ENCODE data around the gene GPR3. TPM values are rescaled to one million over a fixed set of nuclear protein-coding genes. Genes with fewer than 3 reads are reported as not detected.

The GPR3 gene
- total RNA-seq, 1 experiment from 2014 or later: 0.98 TPM

GRCh38 chr1:27435566-27436203 lies 43.3 kb downstream of the GPR3 start:
- H3K36me3 ChIP-seq (ENCODE audit: low read depth): no peaks in the 10 kb centered on the region
- TF ChIP-seq EZH2 (IDR thresholded peaks at IDR 0.05; ENCODE audit: low read depth) (no peak), CTCF (conservative IDR thresholded peaks at IDR 0.05) (no peak)
- H3K4me3 ChIP-seq: no peak overlapping the region
- H3K4me1 ChIP-seq (replicated peaks; ENCODE audit: insufficient read depth): peaks cover 32% of the 10 kb centered on the region
- intact Hi-C loops (cut with micrococcal nuclease; ENCODE audit: unreplicated experiment): no loop called here
- no peaks in the 10 kb centered on the region for H3K9me3 ChIP-seq (ENCODE audit: insufficient read depth, low read depth)
- H3K9me2 ChIP-seq (ENCODE audit: insufficient read depth): no peaks in the 10 kb centered on the region
- H3K27ac ChIP-seq: 0 out of 2 replicates have a peak overlapping the region, but pooled peaks have one; percentile 69
- H3F3A ChIP-seq (ENCODE audit: insufficient read depth, low read depth): peaks cover 8% of the 10 kb centered on the region; the same call in 1 of the 2 replicates
- H3K4me2 ChIP-seq: no peak overlapping the region
- no TSS peak for BruUV-seq (replicated peaks)
- peaks cover 52% of the 10 kb centered on the region for H3K79me2 ChIP-seq (ENCODE audit: low read depth)
- H2AFZ ChIP-seq: no peak overlapping the region
- no peaks in the 10 kb centered on the region; the same call in 1 of the 2 replicates for H4K20me1 ChIP-seq (ENCODE audit: insufficient read depth)
- DNase-seq: no peak
- POLR2A ChIA-PET (ENCODE audit: unreplicated experiment): interaction anchor here (0.8 kb wide), 1 partner anchor 1154 kb away, joined by 3 read pairs; no protein-coding TSS in a partner anchor
- CTCF ChIA-PET: interaction anchor here (1.1 kb wide), 1 partner anchor 121 kb away, joined by 4 read pairs; no protein-coding TSS in a partner anchor
- H3K27me3 ChIP-seq (ENCODE audit: insufficient read depth, low read depth): no peaks in the 10 kb centered on the region

- Histone ChIP-seq H3K79me2 (ENCODE audit: low read depth) (peaks cover 52% of the 10 kb centered on the region), H4K20me1 (ENCODE audit: insufficient read depth) (no peaks in the 10 kb centered on the region; the same call in 1 of the 2 replicates), H3K36me3 (ENCODE audit: low read depth) (no peaks in the 10 kb centered on the region), H3K27me3 (ENCODE audit: insufficient read depth, low read depth) (no peaks in the 10 kb centered on the region), H2AFZ (no peak overlapping the region), H3F3A (ENCODE audit: insufficient read depth, low read depth) (peaks cover 8% of the 10 kb centered on the region; the same call in 1 of the 2 replicates), H3K9me2 (ENCODE audit: insufficient read depth) (no peaks in the 10 kb centered on the region), H3K27ac (peak overlapping the region; percentile 69), H3K9me3 (ENCODE audit: insufficient read depth, low read depth) (no peaks in the 10 kb centered on the region), H3K4me3 (peak overlapping the region; percentile 14; the same call in 1 of the 2 replicates), H3K4me2 (peak overlapping the region; percentile 66), H3K4me1 (replicated peaks; ENCODE audit: insufficient read depth) (peaks cover 32% of the 10 kb centered on the region)
- CTCF ChIA-PET: interaction anchor here (0.5 to 1.1 kb wide), 2 partner anchors 121 to 164 kb away, joined by 3 to 4 read pairs; no protein-coding TSS in a partner anchor
- TSS peak; percentile 31 for BruUV-seq (replicated peaks)
- POLR2A ChIA-PET (ENCODE audit: unreplicated experiment): interaction anchor here (0.5 to 1.0 kb wide), 3 partner anchors 23 to 1155 kb away, joined by 3 to 8 read pairs (median 6); partner anchors contain the start of gene AHDC1
- peak; percentile 10 to 70 for DNase-seq
- TF ChIP-seq CTCF (conservative IDR thresholded peaks at IDR 0.05): no peak
- TF ChIP-seq EZH2 (IDR thresholded peaks at IDR 0.05; ENCODE audit: low read depth): no peak
- intact Hi-C loops (cut with micrococcal nuclease; ENCODE audit: unreplicated experiment): no loop called here
These were observed 44.1 kb downstream of the GPR3 start for GRCh38 chr1:27436204-27437159.

GRCh38 chr1:27438621-27439061 lies 46.2 kb downstream of the GPR3 start:
- no peak for TF ChIP-seq CTCF (conservative IDR thresholded peaks at IDR 0.05)
- no peak for TF ChIP-seq EZH2 (IDR thresholded peaks at IDR 0.05; ENCODE audit: low read depth)
- H4K20me1 ChIP-seq (ENCODE audit: insufficient read depth): no peaks in the 10 kb centered on the region
- H3K79me2 ChIP-seq (ENCODE audit: low read depth): peaks cover 52% of the 10 kb centered on the region
- H2AFZ ChIP-seq: no peak overlapping the region
- peaks cover 32% of the 10 kb centered on the region for H3K4me1 ChIP-seq (replicated peaks; ENCODE audit: insufficient read depth)
- no peaks in the 10 kb centered on the region for H3K9me2 ChIP-seq (ENCODE audit: insufficient read depth)
- no peaks in the 10 kb centered on the region for H3K9me3 ChIP-seq (ENCODE audit: insufficient read depth, low read depth)
- H3K27me3 ChIP-seq (ENCODE audit: insufficient read depth, low read depth): no peaks in the 10 kb centered on the region
- CTCF ChIA-PET: no interaction called here
- no peak overlapping the region for H3K27ac ChIP-seq
- no peak for DNase-seq
- H3K4me2 ChIP-seq: no peak overlapping the region
- intact Hi-C loops (cut with micrococcal nuclease; ENCODE audit: unreplicated experiment): no loop called here
- no peak overlapping the region for H3K4me3 ChIP-seq
- H3K36me3 ChIP-seq (ENCODE audit: low read depth): no peaks in the 10 kb centered on the region
- no TSS peak for BruUV-seq (replicated peaks)
- peaks cover 8% of the 10 kb centered on the region; the same call in 1 of the 2 replicates for H3F3A ChIP-seq (ENCODE audit: insufficient read depth, low read depth)
- POLR2A ChIA-PET (ENCODE audit: unreplicated experiment): interaction anchor here (0.5 to 0.7 kb wide), 2 partner anchors 43 to 112 kb away, joined by 3 read pairs; no protein-coding TSS in a partner anchor
